Measurements from ENCODE around the gene RCE1.
"Not testable (repeated sequence)": the region's sequence is repeated elsewhere in the genome, so short reads cannot be mapped to it uniquely, and the experiment has no call there.

Gene RCE1

DNA sequence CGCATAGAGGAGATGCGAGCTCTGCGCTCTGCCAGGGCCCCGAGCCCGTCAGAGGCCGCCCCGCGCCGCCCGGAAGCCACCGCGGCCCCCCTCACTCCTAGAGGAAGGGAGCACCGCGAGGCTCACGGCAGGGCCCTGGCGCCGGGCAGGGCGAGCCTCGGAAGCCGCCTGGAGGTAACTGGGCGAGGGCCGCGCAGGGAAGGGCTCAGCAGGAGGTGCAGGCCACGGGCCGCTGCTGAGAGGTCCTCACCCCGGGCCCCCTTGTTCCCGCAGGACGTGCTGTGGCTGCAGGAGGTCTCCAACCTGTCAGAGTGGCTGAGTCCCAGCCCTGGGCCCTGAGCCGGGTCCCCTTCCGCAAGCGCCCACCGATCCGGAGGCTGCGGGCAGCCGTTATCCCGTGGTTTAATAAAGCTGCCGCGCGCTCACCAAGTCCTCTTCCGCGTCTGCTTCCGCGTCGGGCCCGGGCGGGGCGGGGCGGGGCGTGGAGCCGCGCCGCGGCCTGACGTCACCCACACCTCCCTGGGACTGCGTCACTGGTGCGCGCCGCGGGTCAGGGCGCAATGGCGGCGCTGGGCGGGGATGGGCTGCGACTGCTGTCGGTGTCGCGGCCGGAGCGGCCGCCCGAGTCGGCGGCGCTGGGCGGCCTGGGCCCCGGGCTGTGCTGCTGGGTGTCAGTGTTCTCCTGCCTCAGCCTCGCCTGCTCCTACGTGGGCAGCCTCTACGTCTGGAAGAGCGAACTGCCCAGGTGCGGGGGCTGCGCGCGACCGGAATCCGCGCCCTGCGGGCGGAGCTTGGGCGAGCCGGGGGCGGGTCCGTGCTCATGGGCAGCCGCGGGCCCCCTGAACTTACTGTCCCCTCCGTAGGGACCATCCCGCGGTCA, at the start of gene RCE1:
Gene RCE1, plus strand, starts transcription at position 546 of the 880 bp plus-strand sequence. Its CDS starts 15 bp downstream, at position 561.
- peak; percentile 92 for DNase-seq

- DNase-seq = not testable (repeated sequence)
Observed at GRCh38 chr11:66799815-66800214, 43.4 kb upstream of the RCE1 start.

DNA sequence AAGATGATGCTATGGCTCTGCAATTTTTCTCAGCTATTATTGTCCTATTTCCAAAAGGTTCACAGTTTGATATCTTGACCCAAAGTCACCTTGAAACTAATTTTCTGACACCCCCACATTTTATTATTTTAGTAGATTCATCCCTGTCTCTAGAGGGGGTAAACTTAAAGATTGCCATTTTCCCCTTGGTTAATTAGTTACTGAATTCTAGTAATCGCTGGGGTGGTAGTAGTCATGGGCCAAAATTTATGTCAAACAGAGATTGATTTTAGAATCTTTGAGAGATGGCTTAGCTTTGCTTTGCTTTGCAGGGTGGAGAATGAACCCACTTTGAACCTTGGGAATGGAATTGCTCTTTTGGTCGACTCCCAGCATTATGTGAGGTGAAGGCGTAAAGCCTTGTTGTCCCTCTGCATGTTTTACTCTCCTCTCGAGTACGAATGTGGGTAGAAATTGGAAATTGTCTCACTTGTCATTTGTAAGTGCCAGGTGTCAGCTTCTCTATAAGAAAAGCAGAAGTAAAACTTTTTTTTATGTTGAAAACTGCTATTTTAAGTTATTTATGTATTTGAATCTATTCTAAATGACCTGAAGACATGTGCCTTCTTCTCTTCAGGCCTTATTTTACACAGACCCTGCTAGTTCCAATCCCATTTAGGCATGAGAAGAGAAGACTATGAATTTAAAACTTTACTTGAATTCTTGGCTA, 42.4 kb upstream of the RCE1 start:
- no peak for DNase-seq

GRCh38 chr11:66809592-66809991, 33.6 kb upstream of the RCE1 start:
- no peak for DNase-seq

DNA sequence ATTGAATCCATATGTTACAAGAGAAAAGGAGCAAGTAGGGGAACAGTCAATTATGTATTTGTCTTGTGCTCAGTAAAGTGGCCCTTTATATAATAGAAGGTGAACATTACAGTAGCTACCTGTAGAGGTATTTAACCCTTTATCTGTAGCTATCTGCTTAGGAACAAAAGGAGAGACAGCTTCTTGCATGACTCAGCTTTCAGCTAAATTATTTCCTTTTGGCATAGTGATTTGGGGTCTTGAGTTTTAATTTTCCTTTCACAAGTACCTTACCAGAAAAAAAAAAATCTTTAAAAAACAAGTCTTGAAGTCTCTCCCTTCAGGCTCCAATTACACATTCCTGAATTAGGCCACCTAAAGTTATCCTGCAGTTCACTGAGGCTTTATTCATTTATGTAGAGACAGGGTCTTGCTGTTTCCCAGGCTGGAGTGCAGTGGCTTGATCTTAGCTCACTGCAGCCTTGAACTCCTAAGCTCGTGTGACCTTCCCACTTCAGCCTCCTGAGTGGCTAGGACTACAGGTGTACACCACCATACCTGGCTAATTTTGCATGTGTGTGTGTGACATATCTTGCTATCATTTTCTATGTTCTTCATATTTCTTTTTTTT, 32.6 kb upstream of the RCE1 start:
- DNase-seq = no peak

GRCh38 chr11:66814678-66815077, 28.6 kb upstream of the RCE1 start:
- no peak for DNase-seq

DNA sequence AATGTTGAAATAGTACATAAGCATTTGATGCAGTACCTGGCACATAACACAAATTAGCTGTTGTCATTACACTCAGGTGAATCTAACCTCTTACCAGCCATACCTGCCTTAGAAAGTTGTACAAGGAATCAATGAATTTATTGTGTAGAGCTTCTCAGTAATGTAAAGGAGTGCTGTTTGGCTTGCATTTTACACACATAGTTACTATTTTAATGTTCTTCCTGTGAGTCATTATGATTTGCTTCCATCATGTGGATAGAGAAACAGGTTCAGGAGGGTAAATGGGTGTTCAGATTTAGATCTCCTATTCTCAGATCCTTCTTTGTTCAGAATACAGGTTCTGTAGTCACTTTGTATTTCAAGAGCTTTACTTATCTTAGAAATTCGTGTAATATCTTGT, 27.6 kb upstream of the RCE1 start:
- DNase-seq = no peak

- no peak for DNase-seq
Observed at GRCh38 chr11:66818231-66818955, 24.8 kb upstream of the RCE1 start.

- DNase-seq = no peak
Observed at GRCh38 chr11:66820381-66820780, 22.9 kb upstream of the RCE1 start.

DNA sequence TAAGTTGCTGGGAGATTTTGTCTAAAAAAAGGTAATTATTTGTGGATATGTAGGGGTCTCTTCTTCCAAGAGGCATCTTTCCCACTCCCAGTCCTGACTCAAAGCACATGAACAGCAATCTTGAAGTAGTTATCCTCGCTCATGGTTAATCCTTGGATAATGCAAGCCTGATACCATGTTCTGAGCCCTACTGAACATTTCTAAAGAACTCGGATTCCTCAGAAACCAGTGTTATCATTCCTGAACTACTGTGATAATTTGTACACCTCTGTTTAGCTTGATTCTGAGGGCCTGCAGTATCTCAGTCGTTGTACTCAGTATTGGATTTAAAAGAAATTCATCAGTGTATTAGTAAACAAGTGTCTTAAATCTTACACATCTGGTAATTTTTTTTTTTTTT, 22.3 kb upstream of the RCE1 start:
- no peak for DNase-seq

DNA sequence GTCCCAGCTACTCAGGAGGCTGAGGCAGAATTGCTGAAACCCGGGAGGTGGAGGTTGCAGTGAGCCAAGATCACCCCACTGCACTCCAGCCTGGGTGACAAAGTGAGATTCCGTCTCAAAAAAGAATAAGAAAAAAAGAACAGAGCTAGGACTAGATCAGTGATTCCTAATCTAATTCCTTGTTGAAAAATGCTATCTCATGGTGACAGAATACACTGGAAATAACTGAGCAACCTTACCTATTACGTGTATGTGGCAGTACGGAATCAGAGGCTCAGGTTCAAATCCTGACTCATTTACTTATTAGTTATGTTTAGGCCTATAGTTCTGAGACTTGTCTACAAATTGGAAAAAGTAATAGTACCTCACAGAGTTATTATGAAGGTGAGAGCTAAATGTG, 19.5 kb upstream of the RCE1 start:
- DNase-seq = no peak

DNA sequence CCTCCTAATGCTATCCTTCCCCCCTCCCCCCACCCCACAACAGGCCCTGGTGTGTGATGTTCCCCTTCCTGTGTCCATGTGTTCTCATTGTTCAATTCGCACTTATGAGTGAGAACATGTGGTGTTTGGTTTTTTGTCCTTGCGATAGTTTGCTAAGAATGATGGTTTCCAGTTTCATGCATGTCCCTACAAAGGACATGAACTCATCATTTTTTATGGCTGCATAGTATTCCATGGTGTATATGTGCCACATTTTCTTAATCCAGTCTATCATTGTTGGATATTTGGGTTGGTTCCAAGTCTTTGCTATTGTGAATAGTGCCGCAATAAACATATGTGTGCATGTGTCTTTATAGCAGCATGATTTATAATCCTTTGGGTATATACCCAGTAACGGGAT, 18.7 kb upstream of the RCE1 start:
- DNase-seq = not testable (repeated sequence)

- DNase-seq = no peak
Observed at GRCh38 chr11:66834539-66834845, 8.7 kb upstream of the RCE1 start.

DNA sequence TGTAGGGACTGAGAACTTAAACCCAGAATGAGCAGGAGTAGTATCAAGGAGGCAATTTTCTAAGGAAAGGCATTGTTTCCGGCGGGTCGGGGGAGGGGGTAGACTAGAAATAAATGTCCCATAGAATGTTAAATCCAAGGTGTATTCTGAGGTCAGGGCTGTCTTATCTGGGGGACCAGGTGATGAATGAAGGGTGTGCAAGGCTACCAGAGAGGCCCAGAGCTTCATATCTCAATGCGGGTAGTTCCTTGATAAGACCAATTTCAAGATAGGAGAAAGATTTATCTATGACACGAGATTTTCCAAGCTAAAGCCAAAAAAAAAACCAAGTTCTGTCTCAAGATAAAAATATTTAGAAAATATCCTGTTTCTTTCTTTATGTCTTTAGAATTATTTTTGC, 8.3 kb upstream of the RCE1 start:
- DNase-seq = no peak

GRCh38 chr11:66835768-66836405, 7.4 kb upstream of the RCE1 start:
- DNase-seq = no peak

GRCh38 chr11:66840317-66841091, 2.7 kb upstream of the RCE1 start:
- DNase-seq = no peak

DNA sequence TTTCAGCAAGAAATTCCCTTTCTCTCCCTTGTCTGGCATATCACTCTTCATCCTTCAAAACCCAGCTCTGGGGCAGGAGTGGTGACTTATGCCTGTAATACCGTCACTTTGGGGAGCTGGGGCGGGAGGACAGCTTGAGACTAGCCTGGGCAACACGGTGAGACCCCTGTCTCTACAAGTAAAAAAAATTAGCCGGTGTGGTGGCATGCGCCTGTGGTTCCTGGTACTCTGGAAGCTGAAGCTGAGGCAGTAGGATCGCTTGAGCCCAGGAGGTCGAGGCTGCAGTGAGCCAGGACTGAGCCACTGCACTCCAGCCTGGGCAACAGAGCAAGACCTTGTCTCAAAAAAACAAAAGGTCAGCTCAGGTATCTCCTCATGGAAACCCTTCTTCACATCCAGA, 1.4 kb upstream of the RCE1 start:
- DNase-seq = no peak

DNA sequence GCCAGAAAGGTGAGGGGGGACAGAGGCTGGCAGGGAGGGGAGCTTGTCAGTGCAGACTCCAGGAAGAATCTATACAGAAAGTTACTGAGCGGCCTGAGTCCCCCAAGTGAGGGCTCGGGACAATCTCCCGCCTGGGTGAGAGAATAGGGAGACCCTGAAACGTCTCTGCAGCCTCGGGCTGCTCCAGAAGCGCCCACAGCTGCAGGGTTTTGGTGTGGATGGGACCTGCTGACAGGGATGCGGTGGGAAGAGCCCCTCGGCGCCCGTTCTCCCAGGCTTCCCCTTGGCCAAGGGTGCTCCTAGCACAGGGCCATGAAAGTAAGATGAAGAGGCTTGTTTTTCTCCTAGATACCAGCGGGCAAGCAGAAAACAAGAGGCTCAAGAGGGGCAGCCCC, 743 bp upstream of the RCE1 start:
- DNase-seq = no peak

DNA sequence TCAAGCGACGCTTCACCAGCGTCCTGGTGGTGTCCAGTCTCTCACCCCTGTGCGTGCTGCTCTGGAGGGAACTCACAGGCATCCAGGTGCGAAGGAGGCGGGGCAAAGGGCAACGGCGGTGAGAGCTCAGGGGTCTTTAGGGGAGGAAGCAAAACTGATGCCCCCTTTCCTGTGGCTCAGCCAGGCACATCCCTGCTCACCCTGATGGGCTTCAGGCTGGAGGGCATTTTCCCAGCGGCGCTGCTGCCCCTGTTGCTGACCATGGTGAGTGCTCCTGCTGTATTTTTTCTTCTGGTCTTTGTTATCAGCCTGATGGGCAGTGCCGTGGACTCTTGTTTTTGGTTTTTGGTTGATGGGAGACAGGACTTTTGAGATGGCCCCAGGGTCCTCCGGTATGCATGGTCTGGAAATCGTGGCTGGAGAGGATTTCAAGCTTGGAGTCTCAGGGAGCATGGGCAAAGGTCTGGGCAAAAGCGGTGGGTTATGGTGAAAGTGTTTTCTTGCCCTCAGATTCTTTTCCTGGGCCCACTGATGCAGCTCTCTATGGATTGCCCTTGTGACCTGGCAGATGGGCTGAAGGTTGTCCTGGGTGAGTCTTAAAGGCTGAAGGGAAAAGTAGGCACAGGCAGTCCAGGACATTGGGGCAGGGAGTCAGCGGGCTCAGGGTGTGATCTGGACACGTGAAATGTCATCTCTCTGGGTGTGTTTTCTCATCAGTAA, 695 bp downstream of the RCE1 start:
- DNase-seq = no peak

- no peak for DNase-seq
Observed at GRCh38 chr11:66844496-66845142, 1.4 kb downstream of the RCE1 start.

All from CD4-positive, alpha-beta T cell treated with Interleukin-21 for 1 hour (primary cell).